Left lobe of liver (tissue), 2 donors: Measurements from ENCODE around the gene RASA3. TPM values are rescaled to one million over a fixed set of nuclear protein-coding genes. Genes with fewer than 3 reads are reported as not detected.

ENCODE experiments used
- ATAC-seq: fragments of 200-7000 bp; cut with Tn5 transposase; one replicate; pipeline ENCODE4 v1.9.1; 2020; ENCODE audit warnings: mild to moderate bottlenecking, moderate library complexity
- DNase-seq: peaks from one replicate; pipeline ENCODE4 v3.0.0-alpha.2; 2020; ENCODE audit warnings: low spot score
- total RNA-seq: library from RNA; stranded (reverse); gene quantifications from one replicate; pipeline ENCODE4 v1.2.1, GENCODE V29; 2021
- donor health status: DM: no; HTN: no; CAD: no; lungs with moderate emphysema.
- donor health status: DM: no; HTN: yes; CAD: no.

Gene RASA3
- total RNA-seq, 1 donor from 2014 or later: 4.5 TPM

DNA sequence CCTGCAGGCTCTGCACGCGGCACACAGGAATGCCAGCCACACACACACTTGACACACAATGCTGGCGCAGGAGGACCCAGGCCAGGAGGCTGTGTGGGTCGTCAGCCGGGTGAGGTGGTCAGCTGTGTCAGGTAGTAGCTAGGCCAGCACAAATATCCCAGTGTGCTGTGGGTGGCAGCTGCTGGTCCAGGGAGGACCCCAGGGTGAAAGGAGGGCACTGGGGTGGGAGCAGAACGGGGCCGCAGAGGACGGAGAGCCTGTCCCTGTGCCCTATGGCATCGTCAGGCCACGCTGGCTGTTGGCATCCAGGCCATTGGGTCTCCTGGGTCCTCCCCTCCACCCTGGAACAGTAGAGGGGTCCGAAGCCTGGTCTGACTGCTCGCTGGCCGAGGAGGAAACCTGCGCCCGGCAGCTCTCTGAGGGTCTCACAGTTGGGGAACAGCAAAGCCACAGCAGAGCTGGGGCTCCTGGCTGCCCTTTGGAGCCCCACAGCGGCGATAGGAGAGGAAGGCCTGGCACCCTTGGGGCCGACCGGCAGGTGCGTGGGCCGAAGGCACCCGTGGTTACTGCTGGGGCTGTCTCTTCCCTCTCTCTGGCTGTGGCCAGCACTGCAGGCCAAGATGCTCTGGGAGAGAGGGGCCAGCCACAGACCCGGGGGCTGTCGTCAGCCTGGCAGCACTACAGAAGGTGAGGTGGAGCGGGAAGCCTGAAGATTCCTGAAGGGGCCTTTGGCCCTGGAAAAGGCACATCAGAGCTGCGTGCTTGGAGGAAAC, 185.8 kb downstream of the RASA3 start:
- DNase-seq (no peak), ATAC-seq (no peak)

DNA sequence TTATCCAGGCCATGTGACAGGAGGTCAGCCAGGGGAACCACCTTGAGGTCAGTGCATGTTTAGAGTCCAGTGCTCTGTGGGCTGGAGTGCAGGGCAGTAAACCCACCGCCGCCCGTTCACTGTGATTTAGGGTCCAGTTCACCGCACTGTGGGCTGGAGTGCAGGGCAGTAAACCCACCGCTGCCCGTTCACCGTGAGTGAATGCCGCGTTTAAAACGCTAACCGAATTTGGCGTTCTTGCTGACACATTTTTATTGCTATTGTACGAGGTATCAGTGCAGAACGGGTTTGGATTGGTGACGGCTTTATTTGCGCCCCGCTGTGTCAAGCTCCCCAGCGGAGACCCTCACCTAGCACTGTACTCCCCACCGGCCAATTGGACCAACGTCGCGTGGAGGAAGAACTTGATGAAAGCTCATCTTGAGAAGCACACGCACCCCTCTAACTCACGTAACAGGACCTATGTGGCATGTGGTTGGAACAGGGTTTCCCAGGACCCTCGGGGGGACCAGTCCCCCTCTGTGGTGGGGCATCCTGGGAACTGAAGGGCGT, 186.5 kb downstream of the RASA3 start:
- no peak for DNase-seq
- no peak for ATAC-seq

DNA sequence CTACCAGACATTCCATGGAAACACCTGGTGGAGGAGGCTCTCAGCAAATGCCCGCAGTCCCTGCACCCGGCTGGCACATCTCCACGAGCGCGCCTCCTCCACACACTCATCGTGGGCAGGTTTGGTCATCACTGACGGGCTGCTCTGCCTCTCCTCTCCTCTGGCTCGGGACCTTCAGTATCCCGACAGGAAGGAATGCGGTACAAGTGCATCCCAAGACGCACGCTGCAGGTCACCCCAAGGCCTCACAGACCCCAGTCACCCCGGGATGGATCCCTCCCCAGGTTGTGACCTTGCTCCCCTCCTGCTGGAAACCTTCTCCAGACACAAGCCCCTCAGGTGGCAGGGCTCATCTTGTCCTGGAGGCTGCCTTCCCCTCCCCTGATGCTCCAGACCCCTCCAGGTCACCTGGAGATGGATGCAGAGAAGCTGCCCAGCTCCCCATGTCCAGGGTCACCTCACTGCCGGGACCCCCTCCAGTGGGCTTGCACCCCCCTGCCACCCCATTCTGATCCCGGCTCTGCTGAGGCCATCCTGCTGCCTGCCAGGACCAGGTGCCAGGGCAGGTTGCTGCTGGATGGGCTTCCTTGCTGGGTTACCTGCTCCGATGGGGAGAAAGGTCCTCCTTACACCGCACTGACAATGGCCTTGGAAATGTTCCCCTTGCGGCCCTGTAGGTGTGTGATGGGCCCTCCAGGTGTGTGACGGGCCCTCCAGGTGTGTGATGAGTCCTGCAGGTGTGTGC, 188.4 kb downstream of the RASA3 start:
- no peak for ATAC-seq
- no peak for DNase-seq

DNA sequence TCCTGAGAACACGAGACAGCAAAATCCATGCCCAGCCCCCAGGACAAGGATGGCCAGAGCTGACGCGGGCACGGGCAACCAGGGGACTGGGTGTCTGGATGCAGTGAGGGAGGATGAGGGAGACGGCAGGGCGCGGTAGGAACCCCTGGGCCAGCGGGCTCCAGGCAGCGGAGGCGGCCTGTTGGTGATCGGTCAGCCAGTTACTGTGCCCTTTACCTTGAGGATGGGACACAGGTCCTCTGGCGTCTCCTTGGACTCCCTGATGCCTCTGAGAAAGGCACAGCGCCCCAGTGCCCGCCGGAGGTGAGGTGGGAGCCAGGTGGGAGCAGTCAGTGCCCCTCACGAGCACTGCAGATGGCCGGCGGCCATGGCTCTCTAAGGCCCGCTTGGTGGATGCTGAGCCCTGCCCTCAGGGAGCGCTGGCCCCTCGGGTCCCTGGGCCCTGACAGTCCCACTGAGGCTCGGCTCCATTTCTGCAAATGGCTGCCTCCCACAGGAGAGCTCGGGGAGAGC, 189.8 kb downstream of the RASA3 start:
- no peak for DNase-seq
- ATAC-seq: no peak

DNA sequence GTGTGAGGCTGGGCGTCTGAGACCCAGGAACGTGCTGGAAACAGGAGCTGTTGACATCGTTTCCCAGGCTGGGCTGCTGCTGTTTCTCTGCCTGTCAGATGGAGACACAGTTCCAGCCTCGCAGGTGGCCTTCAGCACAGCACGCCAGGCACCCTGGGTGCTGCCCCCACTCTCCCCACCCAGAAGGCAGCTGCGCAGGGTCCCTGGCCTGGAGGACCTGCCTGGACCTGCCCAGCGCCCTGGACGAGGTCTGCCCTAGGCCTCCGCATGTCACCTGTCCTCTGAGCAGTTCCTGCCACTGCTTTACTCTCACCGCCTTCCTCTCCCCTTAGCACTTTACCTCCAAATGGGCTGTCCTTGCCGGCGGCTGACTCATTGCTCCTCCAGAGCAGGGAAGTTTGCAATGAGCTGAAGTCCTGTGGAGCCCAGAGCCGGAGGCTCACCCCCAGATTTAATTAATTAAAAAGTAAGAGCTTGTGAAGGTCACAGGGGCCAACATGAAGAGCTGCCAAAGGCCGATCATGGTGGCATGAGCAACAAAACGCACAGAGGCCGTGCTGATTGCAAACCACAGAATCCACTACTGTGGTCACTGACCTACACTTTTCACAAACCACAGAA, 190.7 kb downstream of the RASA3 start:
- ATAC-seq: no peak
- DNase-seq: no peak

DNA sequence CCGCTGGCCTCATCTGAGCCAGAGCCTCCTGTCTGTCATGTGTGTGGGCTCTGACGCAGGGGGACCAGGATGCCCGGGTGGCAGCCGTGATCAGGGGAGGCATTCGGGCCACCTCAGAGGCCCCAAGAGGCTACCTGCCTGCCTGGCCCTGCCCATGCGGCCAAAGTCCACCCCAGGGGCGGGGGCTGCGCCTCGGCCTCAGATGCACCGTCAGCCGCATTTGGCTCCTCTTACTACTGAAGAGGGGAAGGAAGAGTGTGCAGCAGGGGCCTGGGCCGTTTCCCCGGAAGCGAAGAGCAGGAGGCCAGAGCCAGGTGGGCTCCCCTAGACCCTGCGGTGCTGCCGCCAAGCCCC, 192.5 kb downstream of the RASA3 start:
- DNase-seq (no peak), ATAC-seq (peak; percentile 40)

DNA sequence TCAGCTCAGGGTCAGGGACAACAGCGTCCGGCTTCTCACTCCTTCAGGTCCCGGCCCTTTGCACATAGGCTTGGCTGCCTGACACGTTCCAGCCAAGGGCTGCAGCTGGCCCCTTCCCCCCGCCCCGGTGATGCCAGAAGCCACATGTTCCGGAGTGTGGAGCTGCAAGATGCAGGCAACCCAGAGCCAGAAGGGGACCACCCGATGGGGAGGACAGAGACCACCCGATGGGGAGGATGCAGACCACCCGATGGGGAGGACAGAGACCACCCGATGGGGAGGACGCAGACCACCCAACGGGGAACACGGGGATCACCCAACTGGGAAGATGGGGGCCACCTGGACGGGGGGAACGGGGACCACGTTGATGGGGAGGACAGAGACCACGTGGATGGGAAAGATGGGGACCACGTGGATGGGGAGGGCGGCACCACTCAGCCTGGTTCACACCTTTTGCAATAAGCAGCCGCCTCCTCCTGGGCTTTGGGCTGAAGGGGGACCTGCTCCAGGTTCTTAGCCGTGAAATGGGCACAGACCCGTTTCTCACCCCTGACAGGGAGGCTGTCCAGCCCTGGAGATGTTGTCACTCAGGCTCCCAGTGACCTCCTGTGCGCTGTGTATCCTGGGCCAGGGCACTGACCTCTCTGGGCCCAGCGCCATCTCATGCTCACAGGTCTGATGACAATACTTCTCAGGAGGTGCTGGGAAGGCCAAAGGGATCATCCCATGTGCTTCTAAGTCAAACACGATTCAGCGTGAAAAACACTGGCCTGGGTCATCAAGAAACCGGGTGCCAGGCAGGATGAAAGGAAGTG, 193.1 kb downstream of the RASA3 start:
- DNase-seq (peak; percentile 73), ATAC-seq (peak; percentile 92)

DNA sequence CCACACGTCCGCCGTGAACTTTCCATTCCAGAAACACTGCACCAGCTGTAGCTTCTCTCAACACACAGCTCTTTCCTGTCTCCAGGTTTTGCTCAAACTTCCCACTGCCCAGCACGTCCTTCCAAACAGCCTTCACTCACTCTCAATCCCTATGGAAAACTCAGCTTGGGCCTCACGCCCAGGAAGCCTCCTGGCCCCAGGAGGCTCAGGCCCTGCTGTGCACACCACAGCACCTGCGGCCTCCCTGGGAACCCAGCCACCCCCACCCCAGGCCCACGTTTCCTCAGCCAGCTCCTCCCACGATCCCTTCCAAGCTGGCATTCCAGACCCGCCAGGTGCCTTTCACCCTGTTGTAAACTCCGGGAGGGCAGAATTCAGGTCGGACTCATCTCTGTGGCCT, 193.7 kb downstream of the RASA3 start:
- no peak for ATAC-seq

DNA sequence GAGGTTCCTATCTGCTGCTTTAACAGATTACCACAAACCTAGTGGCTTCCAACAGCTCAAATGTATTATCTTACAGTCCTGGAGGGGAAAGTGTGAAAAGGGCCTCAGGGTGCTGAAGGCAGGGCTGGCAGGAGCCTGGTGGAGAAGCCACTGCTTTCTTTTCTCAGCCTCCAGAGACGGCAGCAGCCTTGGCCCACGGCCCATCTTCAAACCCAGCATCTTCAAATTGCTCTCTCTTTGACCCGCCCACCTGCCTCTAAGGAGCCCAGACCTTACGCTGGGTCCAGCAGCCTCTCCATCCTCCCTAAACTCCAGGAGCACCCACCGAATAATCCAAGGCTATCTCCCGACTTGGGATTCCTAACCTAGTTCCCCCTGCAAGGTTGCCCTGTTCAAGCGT, 194.2 kb downstream of the RASA3 start:
- no peak for DNase-seq

More for the DNA sequence above, 193.7 kb downstream of the RASA3 start:
- no peak for DNase-seq

DNA sequence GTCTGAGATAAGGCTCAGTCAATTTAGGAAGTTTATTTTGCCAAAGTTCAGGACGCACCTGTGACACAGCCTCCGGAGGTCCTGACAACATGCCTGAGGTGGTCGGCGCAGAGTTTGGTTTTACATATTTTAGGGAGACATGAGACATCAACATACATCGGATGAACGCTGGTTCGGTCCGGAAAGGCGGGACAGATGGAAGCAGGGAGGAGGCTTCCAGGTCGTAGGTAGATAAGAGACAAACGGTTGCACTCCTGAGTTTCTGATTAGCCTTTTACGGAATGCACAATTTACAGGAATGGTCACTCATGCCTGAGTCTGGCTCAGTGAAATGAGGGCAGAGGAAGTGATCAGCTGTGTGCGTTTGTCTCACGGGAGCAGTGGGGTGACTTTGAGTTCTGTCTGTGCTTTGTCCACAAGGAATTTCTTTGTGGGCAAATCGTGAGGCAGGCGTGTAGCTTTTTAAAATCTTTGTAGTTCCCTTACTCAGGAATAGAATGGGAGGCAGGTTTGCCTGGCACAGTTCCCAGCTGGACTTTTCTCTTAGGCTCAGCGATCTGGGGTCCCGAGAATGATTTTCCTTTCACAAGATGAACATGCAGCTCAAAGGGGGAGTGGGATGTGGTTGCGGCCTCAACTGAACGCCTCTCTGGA, 194.8 kb downstream of the RASA3 start:
- ATAC-seq (no peak), DNase-seq (no peak)

More for the DNA sequence above, 194.2 kb downstream of the RASA3 start:
- no peak for ATAC-seq

DNA sequence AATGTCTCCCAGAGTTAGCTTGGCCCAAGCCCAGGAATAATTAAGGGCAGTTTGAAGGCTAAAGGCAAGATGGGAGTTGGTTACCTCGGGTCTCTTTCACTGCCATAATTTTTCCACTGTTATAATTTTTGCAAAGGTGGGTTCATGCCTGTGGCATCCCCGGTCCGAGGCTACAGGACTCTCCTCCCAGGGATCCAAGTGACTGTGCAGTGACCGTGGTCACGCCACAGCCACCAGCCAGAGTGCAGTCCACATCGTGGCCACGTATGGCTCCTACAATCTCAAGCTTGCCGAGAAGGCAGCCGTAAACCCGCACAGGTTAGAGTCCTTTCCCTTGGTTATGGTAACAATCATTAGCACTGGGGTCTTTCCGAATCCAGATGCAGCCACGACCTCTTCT, 195.3 kb downstream of the RASA3 start:
- no peak for ATAC-seq
- no peak for DNase-seq

DNA sequence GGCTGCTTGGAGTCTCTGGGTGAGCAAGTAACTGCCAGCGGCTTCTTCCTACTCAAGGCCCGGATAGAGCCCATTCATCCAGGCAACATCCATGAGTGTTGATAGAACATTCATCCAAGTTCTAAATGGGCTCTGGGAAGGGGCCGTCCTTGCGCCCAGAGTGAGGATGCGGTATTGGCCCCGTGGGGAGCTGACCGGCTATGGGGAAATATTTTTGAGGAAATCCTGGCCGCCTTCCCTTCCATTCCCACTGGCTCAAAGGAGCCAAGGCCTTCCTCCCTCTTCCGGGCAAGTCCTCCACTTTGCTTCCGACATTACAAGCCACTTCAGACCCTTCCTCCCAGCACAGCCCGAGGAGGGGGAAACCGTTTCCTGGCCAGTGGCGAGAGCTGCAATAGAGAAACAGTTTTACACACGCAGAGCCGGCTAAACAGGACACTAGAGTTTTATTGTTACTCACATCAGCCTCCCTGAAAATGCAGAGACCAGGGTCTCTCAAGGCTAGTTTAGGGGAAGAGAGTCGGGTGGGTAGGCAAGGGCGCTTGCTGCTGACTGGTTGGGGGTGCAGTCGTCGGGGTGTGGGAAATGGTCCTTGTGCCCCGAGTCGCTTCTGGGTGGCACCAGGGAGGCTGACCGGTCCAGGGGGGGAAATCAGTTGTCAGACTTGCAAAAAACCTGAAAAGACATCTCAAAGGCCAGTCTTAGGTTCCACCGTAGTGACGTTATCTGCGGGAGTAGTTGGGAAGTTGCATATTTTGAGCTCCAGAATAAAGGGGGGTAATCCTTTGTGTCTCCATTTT, 196.1 kb downstream of the RASA3 start:
- no peak for DNase-seq

DNA sequence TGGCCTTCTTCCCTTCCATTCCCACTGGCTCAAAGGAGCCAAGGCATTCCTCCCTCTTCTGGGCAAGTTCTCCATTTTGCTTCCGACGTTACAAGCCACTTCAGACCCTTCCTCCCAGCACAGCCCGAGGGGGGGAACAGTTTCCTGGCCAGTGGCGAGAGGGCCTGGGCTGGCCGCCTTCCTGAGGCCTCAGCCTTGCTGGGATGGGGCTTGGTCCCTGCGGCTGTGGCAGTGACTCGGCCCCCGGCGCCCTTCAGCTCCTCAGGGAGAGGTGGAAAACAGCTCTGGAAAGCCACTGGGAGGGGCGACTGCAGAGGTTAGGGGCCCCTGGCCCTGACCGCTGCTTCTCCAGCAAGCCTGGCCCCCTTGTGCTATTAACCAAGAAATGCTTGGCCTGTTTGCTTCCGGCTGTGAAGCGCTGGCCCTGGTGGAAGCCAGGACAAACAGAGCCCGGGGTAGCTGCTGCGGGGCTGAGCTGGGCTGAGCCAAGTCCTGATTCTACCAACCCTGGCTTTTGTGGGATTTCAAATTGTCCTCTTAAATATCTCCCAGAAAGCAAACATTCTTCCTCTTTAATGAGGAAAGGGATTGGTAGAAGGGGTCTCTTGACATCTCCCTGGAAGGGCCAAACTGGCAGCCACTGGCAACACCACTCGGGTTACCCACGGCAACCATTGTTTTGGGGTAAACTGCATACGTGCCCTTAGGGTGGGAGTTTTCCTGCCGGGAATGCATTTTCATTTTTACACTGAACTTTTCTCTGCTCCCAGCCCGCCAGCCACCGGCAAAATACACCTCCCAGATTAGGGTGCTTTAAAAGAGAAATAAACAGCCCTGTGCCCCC, 197.2 kb downstream of the RASA3 start:
- no peak for DNase-seq
- ATAC-seq: no peak

More for the DNA sequence above, 196.1 kb downstream of the RASA3 start:
- no peak for ATAC-seq

DNA sequence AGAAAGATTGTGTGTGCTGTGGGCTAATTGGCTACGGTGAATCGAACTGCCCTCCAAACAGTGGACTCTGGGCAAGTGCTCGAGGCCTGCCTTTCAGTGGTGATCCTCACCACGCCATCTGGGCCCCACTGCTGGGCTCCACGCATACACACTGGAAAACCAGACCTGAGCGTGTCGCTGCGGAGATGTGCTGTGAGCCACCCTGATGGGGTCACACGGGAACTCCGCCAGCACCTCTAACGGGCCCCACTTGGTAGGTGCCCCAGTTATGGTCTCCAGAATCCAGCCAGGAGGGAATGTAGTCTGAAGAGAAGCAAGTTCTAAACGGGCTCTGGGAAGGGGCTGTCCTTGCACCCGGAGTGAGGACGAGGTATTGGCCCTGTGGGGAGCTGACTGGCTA, 197.8 kb downstream of the RASA3 start:
- ATAC-seq (no peak), DNase-seq (no peak)

DNA sequence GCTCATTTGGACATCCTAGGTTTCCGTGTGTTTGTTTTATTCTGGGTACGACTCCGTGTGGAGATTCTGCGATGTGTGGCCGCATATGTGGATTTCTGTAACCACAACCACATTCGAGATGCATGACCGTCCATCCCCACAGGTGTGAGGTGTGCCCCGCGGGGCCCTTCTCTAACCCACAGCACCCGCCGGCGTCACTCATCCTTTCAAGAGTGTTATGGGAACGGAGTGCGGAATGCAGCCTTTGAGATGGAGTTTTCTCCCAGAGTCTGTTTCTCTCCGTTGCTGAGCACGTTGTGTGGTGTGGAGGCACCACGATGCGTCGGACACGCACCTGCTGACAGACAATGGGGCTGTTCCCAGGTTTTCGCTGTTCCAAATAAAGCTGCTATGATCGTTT, 198.5 kb downstream of the RASA3 start:
- no peak for DNase-seq

DNA sequence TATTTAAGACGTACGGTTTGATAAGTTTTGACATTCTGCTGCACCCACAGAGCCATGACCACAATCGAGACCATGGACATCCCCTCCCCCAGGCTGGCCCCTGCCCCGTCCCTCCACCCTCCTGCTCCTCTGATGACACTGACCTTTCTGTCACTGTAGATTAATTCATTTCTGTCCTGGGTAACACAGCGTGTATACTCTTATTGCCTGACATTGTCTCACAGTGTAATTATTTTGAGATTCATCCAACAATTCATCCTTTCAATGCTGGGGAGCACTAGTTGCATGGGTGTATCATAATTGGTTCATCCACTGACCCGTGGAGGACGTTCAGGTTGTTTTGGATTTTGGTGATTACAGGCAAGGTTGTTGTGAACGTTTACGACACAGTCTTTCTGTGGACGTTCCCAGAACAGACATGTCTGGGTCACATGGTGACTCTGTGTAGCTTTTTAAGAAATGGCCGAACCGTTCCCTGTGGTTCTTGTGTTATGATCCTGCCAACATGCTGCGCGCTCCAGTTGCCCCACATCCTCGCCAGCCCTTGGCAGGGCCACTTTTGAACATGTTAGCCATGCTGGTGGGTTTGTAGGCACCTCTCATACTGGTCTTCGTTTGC, 200.5 kb downstream of the RASA3 start:
- peak; percentile 3 for DNase-seq
- ATAC-seq: no peak

More for the DNA sequence above, 198.5 kb downstream of the RASA3 start:
- no peak for ATAC-seq

DNA sequence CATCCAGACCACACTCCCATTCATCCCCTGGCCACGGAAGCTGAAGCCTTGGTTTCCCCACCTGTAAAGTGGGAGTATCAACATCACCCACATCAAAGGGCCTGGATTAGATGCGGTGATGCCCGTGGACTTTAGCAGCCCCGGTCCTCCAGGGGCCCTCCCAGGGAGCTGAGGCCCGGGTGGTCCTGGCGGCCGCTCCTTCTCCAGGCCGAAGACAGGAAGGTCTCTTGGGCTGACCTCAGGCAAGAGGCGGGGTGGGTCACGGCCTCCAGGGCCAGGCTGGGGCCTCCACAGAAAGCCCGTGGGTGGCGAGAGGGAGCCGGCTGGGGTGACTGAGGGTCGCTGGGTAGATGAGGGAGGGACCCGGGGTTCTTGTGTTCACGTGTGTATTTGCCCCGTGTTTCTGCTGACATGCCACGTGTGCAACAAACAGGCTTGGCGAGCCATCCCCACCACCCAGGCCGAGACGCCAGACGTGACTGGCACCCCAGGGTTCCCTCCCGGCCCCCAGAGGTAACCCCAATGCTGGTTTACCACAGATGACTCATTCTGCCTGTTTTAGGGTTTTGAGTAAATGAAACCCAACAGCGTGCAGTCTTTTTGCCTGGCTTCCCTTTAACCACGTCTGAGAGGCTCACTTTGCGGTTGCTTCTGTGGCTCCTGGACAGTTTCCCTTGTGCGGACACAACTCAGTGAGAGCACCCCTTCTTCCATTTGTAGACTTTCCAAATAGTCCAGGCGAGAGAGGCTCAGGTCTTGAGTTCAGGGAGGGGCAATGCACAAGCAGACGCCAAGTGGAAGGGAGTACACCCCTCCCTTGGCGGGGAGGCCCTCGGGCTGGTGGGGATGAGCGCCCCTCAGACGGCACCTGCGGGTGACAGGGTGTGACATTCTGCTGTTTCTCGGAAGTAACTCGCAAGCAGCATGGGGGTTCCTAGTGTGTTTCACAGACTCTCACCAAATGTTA, 201.5 kb downstream of the RASA3 start:
- DNase-seq: peak; percentile 36
- no peak for ATAC-seq
